HepG2 (cell line): ENCODE results near the gene MYO10. TPM values are rescaled to one million over a fixed set of nuclear protein-coding genes. Genes with fewer than 3 reads are reported as not detected.

ENCODE experiments used
- ATAC-seq: fragments of 200-7000 bp; cut with Tn5 transposase; 3 replicates; pipeline ENCODE4 v1.9.1; 2020; ENCODE audit warnings: mild to moderate bottlenecking, moderate library complexity
- BruUV-seq: library from RNA; stranded (reverse); fragments of 400-500 nt; replicated peaks from 2 replicates; lab custom pipeline; 2021; lab: Mats Ljungman, UMichigan
- CTCF ChIA-PET: fragments of 300-600 bp; formaldehyde crosslinking; extraction: SDS; loops from one replicate; lab custom pipeline; 2021; ENCODE audit warnings: low total read pairs, inconsistent platforms, low intra/inter-chr PET ratio; lab: Yijun Ruan, JAX
- POLR2A ChIA-PET: fragments of 350-600 bp; sonication (Branson Sonifier 250); formaldehyde crosslinking; loops from one replicate; lab custom pipeline; 2020; ENCODE audit warnings: antibody characterized with exemption, inconsistent platforms; lab: Yijun Ruan, JAX
- DNase-seq: peaks from one replicate; pipeline ENCODE4 v3.0.0-alpha.2; 2015; ENCODE audit warnings: low spot score
- FAIRE-seq: peaks from 3 replicates; lab custom pipeline; 2011; peaks lifted over from hg19 to GRCh38; lab: Jason Lieb, UNC
- H2AFZ ChIP-seq: one replicate; pipeline ENCODE4 v1.6.1; 2011; ENCODE audit warnings: low read length, inconsistent platforms
- H3K27ac ChIP-seq: fragments of 300-600 bp; 3 replicates; pipeline ENCODE4 v1.8.0; 2011; ENCODE audit warnings: mixed run types, mild to moderate bottlenecking, mixed read lengths, low read length, inconsistent platforms; ENCODE audit not compliant: insufficient read depth; ENCODE audit errors: extremely low read length
- H3K27me3 ChIP-seq, 2 experiments: fragments of 200-600 bp in 1 of 2; 2 replicates in 1 of 2; 3 replicates in 1 of 2; pipeline versions ENCODE4 v1.6.0 to v1.8.0; 2011; ENCODE audit warnings: low read length in 2 of 2, mild to moderate bottlenecking in 2 of 2, moderate library complexity in 2 of 2, inconsistent platforms in 1 of 2; ENCODE audit not compliant: insufficient read depth in 2 of 2, control insufficient read depth in 1 of 2
- H3K36me3 ChIP-seq, 2 experiments: fragments of 200-600 bp in 1 of 2; replicated peaks in 1 of 2; 2 replicates in 1 of 2; 3 replicates in 1 of 2; pipeline versions ENCODE4 v1.5.1 to v1.8.0; 2011; ENCODE audit warnings: low read length in 2 of 2, inconsistent platforms in 1 of 2; ENCODE audit not compliant: insufficient read depth in 2 of 2, control insufficient read depth in 1 of 2
- H3K4me1 ChIP-seq: 2 replicates; pipeline ENCODE4 v1.5.1; 2012; ENCODE audit warnings: low read length, inconsistent platforms; ENCODE audit not compliant: insufficient read depth
- H3K4me2 ChIP-seq: 2 replicates; pipeline ENCODE4 v1.6.0; 2011; ENCODE audit warnings: low read depth, low read length, inconsistent platforms
- H3K4me3 ChIP-seq, 3 experiments: fragments of 200-600 bp in 1 of 3; sonication (generic), shearing (Covaris generic) in 1 of 3; replicated peaks in 1 of 3; 2 replicates each; pipeline ENCODE4 v1.5.1; 2011 to 2016; ENCODE audit warnings: low read length in 3 of 3, inconsistent platforms in 2 of 3, low read depth in 2 of 3, mild to moderate bottlenecking in 2 of 3, control low read depth in 1 of 3, mixed read lengths in 1 of 3; ENCODE audit not compliant: insufficient read depth in 1 of 3
- H3K79me2 ChIP-seq: one replicate; pipeline ENCODE4 v1.6.1; 2011; ENCODE audit warnings: low read length, inconsistent platforms; ENCODE audit not compliant: insufficient read depth
- H3K9ac ChIP-seq: 2 replicates; pipeline ENCODE4 v1.6.0; 2011; ENCODE audit warnings: mild to moderate bottlenecking, low read depth, low read length, inconsistent platforms; ENCODE audit not compliant: insufficient read depth
- H3K9me3 ChIP-seq: 2 replicates; pipeline ENCODE4 v1.5.1; 2012; ENCODE audit warnings: mild to moderate bottlenecking, low read length
- H4K20me1 ChIP-seq: 2 replicates; pipeline ENCODE4 v1.6.0; 2011; ENCODE audit warnings: inconsistent platforms, mild to moderate bottlenecking, low read length, moderate library complexity; ENCODE audit not compliant: insufficient read depth
- AGO2 ChIP-seq: fragments of 200-400 bp; formaldehyde crosslinking; optimal IDR thresholded peaks from 2 replicates; pipeline ENCODE3; 2017; ENCODE audit warnings: mild to moderate bottlenecking, low read depth, low read length, moderate library complexity
- ATF3 ChIP-seq: sonication (generic); formaldehyde crosslinking; IDR thresholded peaks from 2 replicates; pipeline ENCODE4 v1.4.0; 2020; ENCODE audit warnings: missing genetic modification reagents
- ATM ChIP-seq: fragments of 450-650 bp; IDR thresholded peaks from 2 replicates; pipeline ENCODE4 v1.7.1; 2017; ENCODE audit warnings: mild to moderate bottlenecking, borderline replicate concordance
- ELK4 ChIP-seq: sonication (generic); formaldehyde crosslinking; IDR thresholded peaks from 2 replicates; pipeline ENCODE4 v1.9.0; 2021; ENCODE audit warnings: missing genetic modification reagents, borderline replicate concordance
- GLI4 ChIP-seq: sonication (generic); formaldehyde crosslinking; IDR thresholded peaks from 2 replicates; pipeline ENCODE4 v1.5.1; 2020; ENCODE audit warnings: missing genetic modification reagents, mild to moderate bottlenecking, moderate library complexity, borderline replicate concordance
- KAT7 ChIP-seq: IDR thresholded peaks from 2 replicates; pipeline ENCODE4 v1.6.1; 2018; ENCODE audit warnings: borderline replicate concordance, missing compliant biosample characterization
- KDM4B ChIP-seq: sonication (generic); formaldehyde crosslinking; IDR thresholded peaks from 2 replicates; pipeline ENCODE4 v1.4.0; 2020; ENCODE audit warnings: missing genetic modification reagents
- NBN ChIP-seq: fragments of 450-650 bp; conservative IDR thresholded peaks from 2 replicates; pipeline ENCODE4 v1.6.1; 2017
- POGZ ChIP-seq: sonication (generic); formaldehyde crosslinking; IDR thresholded peaks from 2 replicates; pipeline ENCODE4 v1.4.0; 2020; ENCODE audit warnings: mild to moderate bottlenecking, missing genetic modification reagents
- RXRA ChIP-seq: sonication (generic); formaldehyde crosslinking; IDR thresholded peaks from 2 replicates; pipeline ENCODE4 v1.5.1; 2020; ENCODE audit warnings: missing genetic modification reagents
- ZBED4 ChIP-seq: sonication (generic); formaldehyde crosslinking; IDR thresholded peaks from 2 replicates; pipeline ENCODE4 v1.4.0; 2020; ENCODE audit warnings: missing genetic modification reagents, borderline replicate concordance
- ZNF337 ChIP-seq: sonication (generic); formaldehyde crosslinking; IDR thresholded peaks from 2 replicates; pipeline ENCODE4 v1.5.1; 2020; ENCODE audit warnings: missing genetic modification reagents, low read depth, mild to moderate bottlenecking, borderline replicate concordance
- ZNF33A ChIP-seq: sonication (generic); formaldehyde crosslinking; IDR thresholded peaks from 2 replicates; pipeline ENCODE4 v1.5.1; 2020; ENCODE audit warnings: missing genetic modification reagents, mild to moderate bottlenecking, moderate library complexity, borderline replicate concordance
- ZNF720 ChIP-seq: sonication (generic); formaldehyde crosslinking; IDR thresholded peaks from 2 replicates; pipeline ENCODE4 v1.4.0; 2020; ENCODE audit warnings: missing genetic modification reagents
- ZNF792 ChIP-seq: IDR thresholded peaks from 2 replicates; pipeline ENCODE4 v1.6.1; 2016
- WGBS: methylation state at CpG from one replicate; pipeline ENCODE4 v1.1.6; 2017; ENCODE audit warnings: low lambda C conversion rate; 5-methylcytosine and 5-hydroxymethylcytosine counted together
- in situ Hi-C: cut with HindIII; loops from 2 replicates; pipeline ENCODE4 v1.10.0; 2017; ENCODE audit warnings: low pct_unique_long_range_greater_than_20kb; ENCODE audit not compliant: extremely low pct_ligation_motif_present
- intact Hi-C: fragments of 100-400 bp; cut with micrococcal nuclease; formaldehyde crosslinking; loops from one replicate; pipeline ENCODE4 v1.10.0; 2022; ENCODE audit not compliant: unreplicated experiment
- polyA plus RNA-seq, 8 experiments: library from polyadenylated mRNA; depleted of rRNA in 3 of 8; stranded (reverse) in 7 of 8; unstranded in 1 of 8; fragments of >200 nt; fragmentation: Illumina TruSeq in 4 of 8; extraction: Trizol in 4 of 8; gene quantifications; 2 replicates each; pipeline versions ENCODE4 v1.2.1 to v1.2.3, GENCODE V29; 2011 to 2016; ENCODE audit warnings: low read depth in 4 of 8, missing spikeins in 1 of 8, mixed read lengths in 1 of 8; ENCODE audit not compliant: insufficient read depth in 1 of 8
- total RNA-seq, 5 experiments: library from RNA; depleted of rRNA; stranded (reverse); fragments of >200 nt; fragmentation: Illumina TruSeq; extraction: Trizol; gene quantifications; 2 replicates each; pipeline ENCODE4 v1.2.3, GENCODE V29; 2016; ENCODE audit warnings: low read depth in 1 of 5
- TF ChIP-seq, protein P1 (sequence below): sonication (generic); formaldehyde crosslinking; IDR thresholded peaks from 2 replicates; pipeline ENCODE4 v1.8.0; 2023; ENCODE audit warnings: mild to moderate bottlenecking, missing genetic modification reagents

Gene MYO10
- total and polyA plus RNA-seq, 2 of the 13 experiments (the other 11 are each of a cell fraction or from before 2014, with no cell fraction given), result 4.5 to 14.0 TPM

DNA sequence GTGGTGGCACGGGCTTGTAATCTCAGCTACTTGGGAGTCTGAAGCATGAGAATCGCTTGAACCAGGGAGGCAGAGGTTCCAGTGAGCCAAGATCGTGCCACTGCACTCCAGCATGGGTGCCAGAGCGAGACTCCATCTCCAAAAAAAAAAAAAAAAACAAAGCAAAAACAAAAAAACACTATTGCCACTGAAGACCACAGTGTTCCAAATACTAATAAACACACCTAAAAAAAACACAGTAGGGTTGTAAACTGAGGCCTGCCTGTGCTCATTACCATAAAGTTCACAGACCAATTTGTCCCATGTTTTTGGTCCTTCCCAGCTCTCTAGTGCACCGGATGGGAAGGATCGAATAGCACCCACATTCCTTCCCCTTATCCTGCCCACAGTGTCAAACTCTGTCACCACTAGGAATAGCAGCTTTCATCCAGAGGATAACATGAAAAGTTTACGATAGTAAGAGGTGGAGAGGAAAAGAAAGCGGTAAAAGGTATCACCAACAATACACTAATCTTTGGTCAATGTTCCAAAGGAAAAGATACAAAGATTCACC, 49.2 kb downstream of the MYO10 start:
- Histone ChIP-seq H3K4me3 (no peak overlapping the region), H4K20me1 (no peaks in the 10 kb centered on the region), H3K27ac (no peak overlapping the region), H3K4me1 (peaks cover under 1% of the 10 kb centered on the region; the same call in 1 of the 2 replicates), H3K9ac (no peak overlapping the region), H3K27me3 (peaks cover 0 to 16% of the 10 kb centered on the region in 2 experiments; a peak in 2 of 5 replicates), H3K9me3 (no peaks in the 10 kb centered on the region), H3K79me2 (no peaks in the 10 kb centered on the region), H3K36me3 (no peaks in the 10 kb centered on the region), H2AFZ (no peak overlapping the region), H3K4me2 (no peak overlapping the region)
- FAIRE-seq, result no peak
- ATAC-seq, result no peak
- intact Hi-C loops, result no loop called here
- ChIA-PET CTCF (no interaction called here), POLR2A (no interaction called here)
- BruUV-seq, result no TSS peak
- no peak for DNase-seq
- WGBS, result 56% methylated on average over 8 of the region's 8 CpGs
- in situ Hi-C loops, result no loop called here
- TF ChIP-seq ZNF720 (CRISPR knock-in tag), result no peak
- TF ChIP-seq POGZ, result no peak
- no peak for TF ChIP-seq KDM4B (CRISPR knock-in tag)
- no peak for TF ChIP-seq RXRA (CRISPR knock-in tag)
- TF ChIP-seq ZBED4 (CRISPR knock-in tag), result no peak
- TF ChIP-seq ZNF792 (CRISPR knock-in tag), result no peak
- TF ChIP-seq ZNF33A (CRISPR knock-in tag), result no peak
- TF ChIP-seq NBN, result no peak
- no peak for TF ChIP-seq ZNF337 (CRISPR knock-in tag)
- no peak for TF ChIP-seq ATM
- no peak for TF ChIP-seq ATF3 (CRISPR knock-in tag)
- TF ChIP-seq, protein P1, sequence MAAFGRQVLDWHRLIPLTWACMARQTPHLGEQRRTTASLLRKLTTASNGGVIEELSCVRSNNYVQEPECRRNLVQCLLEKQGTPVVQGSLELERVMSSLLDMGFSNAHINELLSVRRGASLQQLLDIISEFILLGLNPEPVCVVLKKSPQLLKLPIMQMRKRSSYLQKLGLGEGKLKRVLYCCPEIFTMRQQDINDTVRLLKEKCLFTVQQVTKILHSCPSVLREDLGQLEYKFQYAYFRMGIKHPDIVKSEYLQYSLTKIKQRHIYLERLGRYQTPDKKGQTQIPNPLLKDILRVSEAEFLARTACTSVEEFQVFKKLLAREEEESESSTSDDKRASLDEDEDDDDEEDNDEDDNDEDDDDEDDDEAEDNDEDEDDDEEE (CRISPR knock-in tag), result no peak
- TF ChIP-seq ELK4 (CRISPR knock-in tag), result no peak
- TF ChIP-seq AGO2, result no peak
- TF ChIP-seq KAT7 (CRISPR knock-in tag), result no peak
- no peak for TF ChIP-seq GLI4 (CRISPR knock-in tag)
